ENCODE data around the gene ARV1.

GRCh38 chr1:230936475-230936874, 42.4 kb upstream of the ARV1 start:
- TF ChIP-seq CTCF (IDR thresholded peaks at IDR 0.05) (no peak), EP300 (IDR thresholded peaks at IDR 0.05; ENCODE audit: low read depth) (no peak)
